Activated gamma-delta T cell (primary cell): Measurements from ENCODE around the gene PNO1.
"Not testable (repeated sequence)": the region's sequence is repeated elsewhere in the genome, so short reads cannot be mapped to it uniquely, and the experiment has no call there.

Source experiments
- DNase-seq: peaks from one replicate; lab custom pipeline; 2025; lab: John Stamatoyannopoulos, UW
- total RNA-seq, 2 donors: gene quantifications; one replicate each; lab custom pipeline; 2026; lab: John Stamatoyannopoulos, UW

Gene PNO1
- total RNA-seq: 18.3 to 19.3 reads per million in 2 donors

GRCh38 chr2:68157402-68158133 lies at the start of gene PNO1:
Gene PNO1 (plus strand): TSS chr2:68157888. CDS start chr2:68157935, 47 bp downstream.
- peak; percentile 75 for DNase-seq

GRCh38 chr2:68108120-68108519 lies 49.6 kb upstream of the PNO1 start:
- DNase-seq: no peak

DNA sequence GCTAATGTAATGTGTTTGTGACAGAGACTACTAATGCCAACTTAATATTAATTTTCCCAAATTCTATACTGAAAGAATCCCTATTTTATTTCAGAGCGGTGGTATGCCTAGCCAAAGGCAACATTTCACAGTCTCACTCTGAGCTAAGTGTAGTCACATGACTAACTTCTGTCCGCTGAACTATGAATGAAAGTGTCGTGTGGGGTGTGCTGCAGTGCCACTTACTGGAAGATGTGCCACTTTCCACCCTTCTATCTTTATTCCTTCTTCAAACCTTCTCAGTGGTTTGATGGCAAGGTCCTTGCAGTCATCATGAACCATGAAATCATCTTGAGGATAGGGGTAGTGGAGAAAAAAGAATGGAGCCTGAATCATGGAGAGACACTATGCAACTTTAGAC lies 47.6 kb upstream of the PNO1 start:
- DNase-seq: no peak

DNA sequence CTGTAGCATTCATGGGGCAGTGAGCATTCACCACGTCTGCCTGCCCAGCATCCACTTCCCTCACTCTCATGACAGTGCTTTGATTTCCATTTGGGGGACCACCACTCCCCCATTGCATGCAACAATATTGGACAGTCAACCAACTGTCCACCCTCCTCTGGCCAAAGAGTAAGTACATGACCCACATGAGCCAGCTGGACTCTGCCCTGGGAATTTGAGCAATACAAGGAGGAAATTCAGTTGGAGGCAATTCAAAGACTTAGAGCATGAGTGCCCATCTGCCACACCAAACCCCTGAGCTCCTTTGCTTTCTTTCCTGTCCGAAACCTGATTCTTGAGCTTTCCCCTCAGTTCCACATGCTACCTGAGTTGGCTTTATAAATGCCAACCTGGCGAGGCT lies 41.7 kb upstream of the PNO1 start:
- no peak for DNase-seq

DNA sequence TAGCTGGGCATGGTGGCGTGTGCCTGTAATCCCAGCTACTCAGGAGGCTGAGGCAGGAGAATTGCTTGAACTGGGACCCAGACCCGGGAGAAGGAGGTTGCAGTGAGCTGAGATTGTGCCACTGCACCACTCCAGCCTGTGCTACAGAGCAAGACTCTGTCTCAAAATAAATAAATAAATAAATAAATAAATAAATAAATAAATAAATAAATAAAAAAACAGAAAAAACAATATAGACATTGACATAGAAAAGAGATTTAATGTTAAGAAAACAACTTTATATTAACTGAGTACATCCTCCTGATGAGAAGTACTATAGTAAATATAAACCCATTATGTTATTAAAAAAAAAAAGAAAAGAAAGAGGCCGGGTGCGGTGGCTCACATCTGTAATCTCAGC lies 39.8 kb upstream of the PNO1 start:
- not testable (repeated sequence) for DNase-seq

GRCh38 chr2:68118816-68119215 lies 38.9 kb upstream of the PNO1 start:
- no peak for DNase-seq

- no peak for DNase-seq
Observed at GRCh38 chr2:68119504-68119903, 38.2 kb upstream of the PNO1 start.

DNA sequence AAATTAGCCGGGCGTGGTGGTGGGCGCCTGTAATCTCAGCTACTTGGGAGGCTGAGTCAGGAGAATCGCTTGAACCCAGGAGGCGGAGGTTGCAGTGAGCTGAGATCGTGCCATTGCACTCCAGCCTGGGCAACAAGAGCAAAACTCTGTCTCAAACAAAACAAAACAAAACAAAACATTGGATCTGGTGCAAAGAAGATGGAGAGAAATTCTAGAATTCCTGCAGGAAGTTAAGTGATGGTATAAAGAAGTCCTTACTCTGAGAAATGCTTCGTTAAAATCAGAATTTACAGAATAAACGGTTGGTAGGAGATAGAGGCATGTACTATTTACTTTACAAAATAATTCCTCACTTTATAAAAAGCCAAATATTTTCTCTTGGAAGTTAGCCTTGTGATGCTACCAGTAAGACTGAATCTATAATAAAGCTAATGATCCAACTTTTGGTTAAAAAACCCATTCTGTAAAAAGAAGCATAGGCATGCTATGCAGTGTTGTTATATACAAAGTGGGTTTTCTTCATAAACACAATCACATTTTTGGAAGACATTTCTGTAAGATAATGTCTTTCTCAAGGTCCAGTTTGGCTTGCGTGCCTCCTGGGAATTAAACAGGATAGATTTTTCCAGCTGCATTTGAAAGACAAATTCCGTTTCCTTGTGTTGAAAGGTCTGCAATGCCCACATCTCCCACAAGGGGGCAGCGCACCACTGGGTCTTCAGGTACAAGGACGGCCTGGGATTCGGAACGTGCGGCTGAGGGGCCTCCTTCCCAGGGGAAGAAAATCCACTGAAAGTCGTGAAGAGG lies 35.6 kb upstream of the PNO1 start:
- no peak for DNase-seq

GRCh38 chr2:68122680-68122964 lies 35.1 kb upstream of the PNO1 start:
- DNase-seq: no peak

- DNase-seq: no peak
Observed at GRCh38 chr2:68124321-68124720, 33.4 kb upstream of the PNO1 start.

GRCh38 chr2:68125821-68126220 lies 31.9 kb upstream of the PNO1 start:
- no peak for DNase-seq

GRCh38 chr2:68126561-68126960 lies 31.1 kb upstream of the PNO1 start:
- no peak for DNase-seq

DNA sequence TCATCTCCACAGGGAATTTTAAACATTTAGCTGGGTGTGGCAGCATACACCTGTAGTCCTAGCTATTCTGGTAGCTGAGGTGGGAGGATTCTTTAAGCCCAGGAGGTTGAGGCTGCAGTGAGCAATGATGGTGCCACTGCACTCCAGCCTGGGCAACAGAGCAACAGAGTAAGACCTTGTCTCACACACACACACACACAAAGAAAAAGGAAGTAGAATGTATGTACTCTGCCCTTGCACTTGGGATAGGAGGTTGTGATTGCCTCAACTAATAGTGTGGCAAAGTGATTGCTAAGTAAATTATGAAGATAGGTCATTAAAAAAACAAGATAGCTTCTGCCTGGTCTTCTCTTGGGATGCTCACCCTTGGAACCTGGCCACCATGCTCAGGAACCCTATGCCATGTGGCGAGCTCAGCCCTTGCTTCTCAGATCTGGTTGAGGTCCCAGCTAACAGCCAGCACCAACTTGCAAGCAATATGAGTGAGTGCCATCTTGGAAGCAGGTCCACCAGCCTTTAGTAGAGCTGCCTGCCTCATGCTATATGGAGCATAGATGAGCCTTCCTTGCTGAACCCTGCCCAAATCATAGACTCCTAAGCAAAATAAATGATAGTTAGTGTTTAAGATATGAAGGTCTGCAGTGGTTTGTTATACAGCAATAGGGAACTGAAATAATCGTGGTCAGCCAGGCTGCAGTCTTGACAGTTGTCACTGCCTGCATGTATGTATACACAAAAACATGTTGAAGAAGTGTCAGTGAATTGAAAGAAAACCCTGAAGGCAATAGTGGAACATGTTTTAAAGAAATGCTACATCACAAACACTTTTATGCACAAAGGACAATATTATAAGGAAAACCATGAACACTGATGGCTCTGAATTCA lies 30.1 kb upstream of the PNO1 start:
- DNase-seq: no peak

DNA sequence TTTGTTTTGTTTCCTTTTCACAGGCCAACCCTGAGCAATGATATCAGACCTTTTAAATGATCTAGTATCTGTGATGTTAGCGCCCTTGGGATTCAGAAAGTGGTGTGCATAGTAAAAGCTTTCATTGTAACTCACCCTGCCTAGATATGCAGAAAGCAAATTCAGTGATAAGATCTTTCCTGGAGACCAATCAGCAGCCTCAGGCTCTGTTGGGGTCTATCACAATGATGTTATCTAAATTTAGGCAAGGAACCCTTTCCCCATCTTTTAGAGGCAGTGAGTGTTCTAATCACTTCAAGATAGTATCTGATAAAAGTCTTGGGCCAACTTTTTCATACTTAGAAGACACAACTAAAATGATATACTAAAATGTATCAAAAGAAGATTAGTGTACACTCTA lies 23.6 kb upstream of the PNO1 start:
- no peak for DNase-seq

DNA sequence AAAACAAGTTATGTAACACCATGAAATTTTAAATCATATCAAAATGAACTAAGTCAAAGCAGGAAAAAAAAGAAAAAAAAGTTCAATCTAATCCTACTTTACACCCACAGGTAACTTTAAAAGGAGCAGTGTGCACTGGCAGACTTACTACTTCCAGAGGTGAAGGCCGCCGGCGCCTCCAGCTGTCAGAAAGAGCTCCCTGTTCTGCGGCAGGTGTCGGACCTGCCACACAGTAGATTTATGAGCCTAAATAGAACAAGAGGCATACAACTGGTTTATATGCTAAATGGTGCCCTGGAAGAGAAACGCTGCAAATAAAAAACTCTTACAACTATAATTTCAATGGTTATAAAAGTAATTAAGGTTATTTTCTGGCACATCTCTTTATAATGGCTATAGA lies 23.1 kb upstream of the PNO1 start:
- DNase-seq: no peak

GRCh38 chr2:68135448-68136320 lies 22.0 kb upstream of the PNO1 start:
- no peak for DNase-seq

DNA sequence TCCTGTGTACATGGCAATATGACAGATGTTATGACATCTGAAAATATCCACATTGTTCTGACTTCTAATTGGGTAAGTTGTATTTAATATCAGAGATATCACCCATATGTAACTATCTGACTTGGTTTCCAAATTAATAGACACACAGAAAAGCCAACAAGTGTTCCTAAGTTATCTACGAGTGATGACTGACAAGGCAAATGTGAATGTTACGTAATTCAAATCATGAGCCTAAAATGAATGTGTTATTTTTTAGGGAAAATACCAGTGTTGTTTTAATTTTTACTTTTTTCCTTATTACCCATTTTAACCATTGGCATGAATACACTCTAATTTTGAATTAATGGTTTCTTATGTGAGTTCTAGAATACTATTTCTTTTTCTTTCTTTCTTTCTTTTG lies 15.8 kb upstream of the PNO1 start:
- DNase-seq: no peak

- DNase-seq: no peak
Observed at GRCh38 chr2:68151037-68151436, 6.7 kb upstream of the PNO1 start.

- no peak for DNase-seq
Observed at GRCh38 chr2:68152681-68153347, 4.9 kb upstream of the PNO1 start.

GRCh38 chr2:68155618-68156017 lies 2.1 kb upstream of the PNO1 start:
- DNase-seq: no peak

GRCh38 chr2:68156419-68156818 lies 1.3 kb upstream of the PNO1 start:
- no peak for DNase-seq
